T1000 (cell line): ENCODE results near the gene AHRR.
"Not testable (repeated sequence)": the region's sequence is repeated elsewhere in the genome, so short reads cannot be mapped to it uniquely, and the experiment has no call there.

Source experiments
- DNase-seq: peaks from one replicate; lab custom pipeline; 2025; ENCODE audit warnings: mixed read lengths; lab: John Stamatoyannopoulos, UW

AHRR gene

GRCh38 chr5:459562-460272 is 138.2 kb downstream of the AHRR start:
- no peak for DNase-seq

- DNase-seq = no peak
Measured at GRCh38 chr5:460273-460625, 138.7 kb downstream of the AHRR start.

- no peak for DNase-seq
Measured at GRCh38 chr5:462051-462481, 140.6 kb downstream of the AHRR start.

DNA sequence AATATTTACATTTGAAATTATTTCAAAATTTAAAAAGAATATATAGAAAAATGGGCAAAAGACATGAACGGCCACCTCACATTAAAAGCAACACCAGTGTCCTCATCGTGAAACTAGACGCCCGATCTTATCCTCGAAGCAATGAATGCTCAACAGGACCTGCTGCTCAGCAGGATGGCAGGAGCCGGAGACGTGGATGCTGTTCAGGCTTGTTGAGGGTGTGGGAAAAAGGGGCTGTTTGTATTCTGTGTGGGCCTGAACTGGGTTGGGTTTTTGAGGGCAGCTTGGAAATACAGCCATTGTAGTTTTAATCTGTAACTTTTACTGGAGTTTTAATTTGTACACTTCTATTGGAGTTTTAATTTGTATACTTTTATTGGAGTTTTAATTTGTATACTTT is 141.8 kb downstream of the AHRR start:
- DNase-seq = no peak

- DNase-seq = no peak
Measured at GRCh38 chr5:463952-464351, 142.4 kb downstream of the AHRR start.

GRCh38 chr5:464446-464842 is 142.9 kb downstream of the AHRR start:
- no peak for DNase-seq

DNA sequence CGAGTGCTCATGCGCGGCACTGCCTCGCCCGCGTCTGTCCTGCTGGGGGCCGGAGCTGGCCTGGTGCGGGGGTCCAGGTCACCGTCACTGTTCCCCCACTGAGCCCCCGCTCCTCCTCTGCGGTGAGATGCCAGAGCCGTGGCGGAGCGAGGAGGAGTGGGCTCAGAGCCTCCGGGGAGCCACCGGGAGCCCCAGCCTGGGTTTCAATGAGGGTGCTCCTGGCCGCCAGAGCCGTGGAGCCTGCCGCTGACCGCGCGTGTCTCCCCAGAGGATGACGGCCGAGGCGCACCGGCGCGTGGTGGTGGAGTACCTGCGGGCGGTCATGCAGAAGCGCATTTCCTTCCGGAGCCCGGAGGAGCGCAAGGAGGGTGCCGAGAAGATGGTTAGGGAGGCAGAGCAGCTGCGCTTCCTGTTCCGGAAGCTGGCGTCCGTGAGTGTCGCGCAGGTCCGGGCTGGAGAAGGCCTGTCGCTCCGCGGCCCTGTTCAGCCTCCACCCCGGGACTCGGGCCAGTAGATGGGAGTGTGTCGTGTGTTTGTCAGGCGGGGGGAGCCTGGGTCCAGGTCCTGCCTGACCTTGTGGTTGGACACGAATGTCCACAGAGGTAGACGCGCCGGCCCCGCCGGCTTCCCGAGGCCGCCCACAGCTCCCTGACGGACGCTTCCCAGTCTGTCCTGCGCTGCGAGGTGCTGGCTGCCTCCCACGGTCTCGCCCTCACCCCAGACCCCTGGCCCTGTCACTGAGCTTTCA is 143.5 kb downstream of the AHRR start:
- DNase-seq = no peak

GRCh38 chr5:465591-466403 is 144.3 kb downstream of the AHRR start:
- no peak for DNase-seq

DNA sequence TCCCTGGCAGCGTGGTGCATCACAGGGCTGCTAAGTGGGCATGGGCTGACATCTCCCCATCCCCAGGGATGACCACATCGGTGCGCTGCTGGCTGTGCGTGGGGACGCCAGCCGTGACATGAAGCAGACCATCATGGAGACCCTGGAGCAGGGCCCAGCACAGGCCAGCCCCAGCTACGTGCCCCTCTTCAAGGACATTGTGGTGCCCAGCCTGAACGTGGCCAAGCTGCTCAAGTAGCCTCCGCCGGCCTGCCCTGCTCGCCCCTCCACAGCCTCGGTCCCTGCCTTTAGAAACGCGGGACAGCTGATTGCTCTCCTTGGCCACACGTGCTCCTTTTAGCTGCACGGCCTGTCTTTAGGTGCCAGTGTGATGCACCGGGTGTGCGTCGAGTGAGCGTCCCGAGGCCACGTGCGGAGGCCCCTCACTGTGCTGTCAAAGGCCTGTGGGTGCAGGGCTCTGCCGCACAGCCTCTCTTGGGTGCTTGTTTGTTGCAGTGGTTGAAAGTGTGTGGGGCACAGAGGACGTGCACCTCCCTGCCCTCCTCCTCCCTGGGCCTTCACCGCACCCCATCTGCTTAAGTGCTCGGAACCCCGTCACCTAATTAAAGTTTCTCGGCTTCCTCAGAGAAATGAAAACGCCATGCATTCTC is 145.3 kb downstream of the AHRR start:
- DNase-seq = no peak

- DNase-seq = no peak
Measured at GRCh38 chr5:468401-468800, 146.9 kb downstream of the AHRR start.

DNA sequence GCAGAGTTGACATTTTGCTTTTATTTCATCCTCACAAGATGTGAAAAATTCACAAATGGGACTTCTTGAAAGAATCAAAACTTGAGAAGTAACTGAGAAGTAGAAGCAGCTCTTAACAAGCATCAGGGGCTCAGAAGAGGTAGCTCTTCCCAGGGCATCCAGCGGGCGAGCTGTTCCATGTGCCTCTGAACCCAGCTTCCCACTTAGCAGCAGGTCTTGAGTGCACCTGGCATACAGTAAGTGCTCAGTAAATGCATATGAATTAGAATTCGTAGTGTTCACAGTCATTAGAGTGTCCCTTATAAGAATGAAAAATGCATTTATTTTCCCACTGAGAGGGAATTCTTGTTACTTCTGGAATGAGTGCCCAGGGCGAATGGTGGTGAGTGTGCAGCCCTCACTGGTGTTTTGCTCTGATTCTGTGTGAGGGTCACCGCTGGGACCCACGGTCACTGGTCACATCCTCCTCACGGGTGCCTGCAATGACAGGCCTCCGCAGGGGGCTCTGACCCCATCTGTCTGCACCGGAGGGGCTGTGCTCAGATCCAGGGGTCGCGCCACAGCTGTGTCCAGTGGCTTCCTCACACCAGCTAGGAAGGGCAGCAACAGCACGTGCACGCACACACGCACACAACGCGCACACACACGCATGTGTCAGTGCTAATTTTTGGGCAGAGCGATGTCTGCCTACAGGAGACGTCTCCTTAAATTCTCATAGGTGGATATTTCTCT is 148.4 kb downstream of the AHRR start:
- no peak for DNase-seq

- DNase-seq = no peak
Measured at GRCh38 chr5:470961-471749, 149.6 kb downstream of the AHRR start.

GRCh38 chr5:471750-472058 is 150.2 kb downstream of the AHRR start:
- no peak for DNase-seq

DNA sequence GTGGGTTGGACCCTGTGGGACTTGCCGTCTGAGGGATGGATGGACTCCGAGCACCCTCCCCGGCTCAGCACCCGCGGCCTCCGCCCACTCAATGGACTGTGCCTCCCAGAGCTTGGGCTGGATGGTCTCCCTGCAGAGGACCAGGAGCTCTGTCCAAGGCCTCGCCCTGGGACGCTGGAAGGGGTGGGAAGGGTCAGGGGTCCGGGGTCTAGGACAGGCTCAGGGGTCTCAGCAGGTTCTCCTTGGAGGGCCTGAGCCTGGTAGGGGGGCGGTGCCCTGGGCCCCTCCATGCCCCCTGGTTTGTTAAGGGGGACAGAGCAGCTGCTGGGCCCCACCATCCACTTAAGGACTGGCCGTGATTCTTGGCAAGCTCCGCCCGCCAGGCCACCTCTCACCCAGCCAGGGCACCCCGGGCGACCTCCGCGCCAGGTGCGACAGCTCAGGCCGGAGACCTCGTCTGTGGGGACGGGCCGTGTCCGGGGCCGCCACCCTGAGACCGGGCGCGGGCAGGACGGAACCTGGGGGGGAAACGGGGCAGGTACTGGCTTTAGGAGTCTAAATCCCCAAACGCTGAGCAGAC is 150.7 kb downstream of the AHRR start:
- DNase-seq = no peak

DNA sequence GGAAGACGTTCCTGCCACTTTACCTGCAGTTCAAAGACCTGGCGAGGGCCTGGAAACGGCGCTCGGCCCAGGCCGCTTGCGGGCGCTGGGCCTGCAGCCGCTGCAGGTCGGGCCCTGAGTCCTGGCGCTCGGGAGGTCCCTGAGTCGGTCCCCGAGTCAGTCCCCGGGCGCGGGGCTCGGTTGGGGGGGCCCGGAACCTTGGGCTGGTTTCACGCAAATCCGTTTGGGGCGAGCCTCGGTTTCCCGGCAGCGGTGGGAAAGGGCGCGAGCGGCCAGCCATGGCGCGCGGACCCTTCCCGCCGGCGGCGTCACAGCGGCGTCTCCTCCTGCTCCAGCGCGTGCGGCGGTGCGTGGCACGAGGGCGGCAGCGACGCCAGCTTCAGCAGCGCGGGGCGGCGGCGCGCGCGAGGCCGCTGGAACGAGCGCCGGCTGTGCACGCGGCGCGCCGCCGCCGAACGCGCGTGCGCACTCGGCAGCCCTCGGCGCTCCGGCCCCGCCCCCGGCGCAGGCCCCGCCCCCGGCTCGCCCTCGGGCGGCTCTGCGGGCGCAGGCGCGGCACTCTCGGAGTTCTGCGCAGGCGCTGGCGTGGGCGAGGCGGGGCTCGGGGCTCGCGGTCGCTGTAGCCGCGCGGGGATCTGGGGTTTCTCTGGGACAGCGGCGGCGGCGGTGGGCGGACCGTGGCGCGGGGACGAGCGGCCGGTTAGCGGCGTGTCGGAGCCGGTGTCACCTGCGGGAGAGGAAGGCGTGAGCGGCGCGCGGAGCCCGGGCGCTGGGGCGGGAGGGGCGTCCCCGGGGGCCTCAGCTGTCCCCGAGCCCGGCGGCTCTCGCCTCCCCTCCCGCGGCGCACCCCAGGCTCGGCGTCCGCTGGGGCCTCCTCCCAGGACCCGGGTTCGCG is 151.4 kb downstream of the AHRR start:
- peak; percentile 59 for DNase-seq

DNA sequence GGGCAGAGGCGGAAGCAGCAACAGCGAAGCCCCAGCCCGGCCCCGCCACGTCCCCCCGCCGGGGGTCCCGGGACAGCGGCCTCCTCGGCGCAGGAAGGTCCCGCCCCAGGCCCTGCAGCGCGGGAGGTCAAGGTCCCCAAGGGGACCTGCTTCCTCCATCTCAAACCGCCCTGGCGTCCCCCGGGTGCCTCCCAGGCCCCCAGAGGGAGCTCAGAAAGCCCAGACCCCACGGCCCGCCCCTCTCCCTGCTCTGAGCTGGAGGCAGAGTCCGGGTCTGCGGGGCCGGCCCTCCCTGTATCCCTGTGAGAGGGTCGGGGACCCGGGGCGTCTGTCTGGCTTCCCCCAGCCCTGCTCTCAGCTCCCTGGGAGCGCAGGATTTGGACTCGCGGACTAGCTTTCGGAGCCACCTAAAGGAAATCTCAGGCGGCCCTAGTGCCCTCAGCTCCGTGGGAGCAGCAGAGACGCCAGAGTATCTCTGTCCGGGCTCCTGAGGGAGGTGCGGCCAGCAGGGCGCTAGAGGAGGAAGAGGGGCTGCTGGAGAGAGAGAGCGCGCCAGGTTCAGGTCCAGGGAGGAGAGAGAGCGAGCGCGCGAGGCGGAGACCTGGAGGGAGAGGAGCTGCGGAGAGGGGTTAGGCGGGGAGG is 152.2 kb downstream of the AHRR start:
- DNase-seq = no peak

DNA sequence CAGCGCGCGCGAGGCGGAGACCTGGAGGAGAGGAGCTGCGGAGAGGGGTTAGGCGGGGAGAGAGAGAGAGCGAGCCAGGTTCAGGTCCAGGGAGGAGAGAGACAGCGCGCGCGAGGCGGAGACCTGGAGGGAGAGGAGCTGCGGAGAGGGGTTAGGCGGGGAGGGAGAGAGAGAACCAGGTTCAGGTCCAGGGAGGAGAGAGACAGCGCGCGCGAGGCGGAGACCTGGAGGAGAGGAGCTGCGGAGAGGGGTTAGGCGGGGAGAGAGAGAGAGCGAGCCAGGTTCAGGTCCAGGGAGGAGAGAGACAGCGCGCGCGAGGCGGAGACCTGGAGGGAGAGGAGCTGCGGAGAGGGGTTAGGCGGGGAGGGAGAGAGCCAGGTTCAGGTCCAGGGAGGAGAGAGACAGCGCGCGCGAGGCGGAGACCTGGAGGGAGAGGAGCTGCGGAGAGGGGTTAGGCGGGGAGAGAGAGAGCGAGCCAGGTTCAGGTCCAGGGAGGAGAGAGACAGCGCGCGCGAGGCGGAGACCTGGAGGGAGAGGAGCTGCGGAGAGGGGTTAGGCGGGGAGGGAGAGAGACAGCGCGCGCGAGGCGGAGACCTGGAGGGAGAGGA is 152.8 kb downstream of the AHRR start:
- not testable (repeated sequence) for DNase-seq

DNA sequence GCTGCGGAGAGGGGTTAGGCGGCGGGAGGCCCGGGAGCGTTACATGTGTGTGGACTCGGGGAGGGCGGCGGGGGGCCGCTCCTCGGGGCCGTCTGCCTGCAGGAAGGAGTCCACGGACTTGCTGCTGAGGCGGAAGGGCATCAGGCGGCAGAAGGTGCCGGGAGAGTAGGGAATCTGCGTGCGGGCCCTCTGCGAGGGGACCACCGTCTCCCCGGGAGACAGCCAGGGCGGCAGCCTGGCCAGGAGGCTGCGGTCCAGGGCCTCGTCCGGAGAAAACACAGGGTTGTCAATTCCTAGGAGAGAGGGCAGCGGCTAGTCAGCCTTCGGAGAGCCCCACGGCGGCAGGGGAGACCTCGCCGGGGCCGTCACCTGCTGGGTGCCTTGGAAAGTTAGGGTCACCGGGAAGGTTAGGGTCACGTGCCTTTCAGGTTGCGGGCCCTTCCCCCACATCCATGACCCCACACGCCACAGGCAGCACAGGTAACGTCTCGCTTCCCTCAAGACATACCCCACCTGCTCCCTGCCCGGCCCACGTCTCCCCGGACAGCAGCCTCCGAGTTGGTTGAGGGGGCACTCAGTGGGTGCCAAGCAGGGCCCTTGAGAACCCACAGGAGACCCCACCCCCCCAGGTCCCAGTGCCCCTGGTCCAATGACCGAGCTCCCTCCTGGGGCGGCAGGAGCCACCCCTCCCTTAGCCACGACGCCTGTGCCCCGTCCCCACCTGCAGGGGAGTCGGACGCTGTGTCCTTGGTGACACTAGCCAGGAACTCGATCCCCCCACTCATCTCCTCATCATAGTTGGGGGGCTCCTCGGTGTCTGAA is 153.5 kb downstream of the AHRR start:
- DNase-seq = no peak
